Activated T-helper 17 cell treated with anti-CD3 and anti-CD28 coated beads, Interleukin-2, amount 50 U/mL, for 72 hours (primary cell): ENCODE data around the gene ERCC1. TPM values are rescaled to one million over a fixed set of nuclear protein-coding genes. Genes with fewer than 3 reads are reported as not detected.
A peak's percentile ranks its signal among the peaks of the same experiment; 100 is the strongest.
"Not testable (repeated sequence)": the region's sequence is repeated elsewhere in the genome, so short reads cannot be mapped to it uniquely, and the experiment has no call there.

Source experiments
- ATAC-seq: fragments of 150-1000 bp; cut with Tn5 transposase; replicated peaks from 2 replicates; pipeline ENCODE4 v1.10.0; 2021; ENCODE audit warnings: mild to moderate bottlenecking, moderate library complexity
- H3K27ac Mint-ChIP-seq: one replicate; pipeline ENCODE4 v1.8.0; 2022; ENCODE audit warnings: mixed read lengths
- H3K27me3 Mint-ChIP-seq: one replicate; pipeline ENCODE4 v1.8.0; 2022; ENCODE audit warnings: mixed read lengths
- H3K36me3 Mint-ChIP-seq: one replicate; pipeline ENCODE4 v1.8.0; 2022; ENCODE audit warnings: low read depth, mild to moderate bottlenecking, mixed read lengths
- H3K4me1 Mint-ChIP-seq: one replicate; pipeline ENCODE4 v1.8.0; 2022; ENCODE audit warnings: mixed read lengths
- H3K4me3 Mint-ChIP-seq: one replicate; pipeline ENCODE4 v1.8.0; 2022; ENCODE audit warnings: mild to moderate bottlenecking, mixed read lengths
- H3K9me3 Mint-ChIP-seq: one replicate; pipeline ENCODE4 v1.8.0; 2022; ENCODE audit warnings: mixed read lengths
- total RNA-seq, 2 donors: library from RNA; stranded (reverse); gene quantifications; one replicate each; pipeline ENCODE4 v1.2.3, GENCODE V29; 2022

Gene ERCC1
- total RNA-seq, 2 donors from 2014 or later: 27.6 to 33.2 TPM

GRCh38 chr19:45408830-45409556 lies 14.7 kb downstream of the ERCC1 start:
- ATAC-seq: no peak
- Mint-ChIP-seq H3K36me3 (peaks cover 80% of the 10 kb centered on the region), H3K4me3 (no peak overlapping the region), H3K27ac (peak overlapping the region; percentile 83), H3K27me3 (peaks cover 9% of the 10 kb centered on the region), H3K9me3 (no peaks in the 10 kb centered on the region), H3K4me1 (peaks cover 24% of the 10 kb centered on the region)

DNA sequence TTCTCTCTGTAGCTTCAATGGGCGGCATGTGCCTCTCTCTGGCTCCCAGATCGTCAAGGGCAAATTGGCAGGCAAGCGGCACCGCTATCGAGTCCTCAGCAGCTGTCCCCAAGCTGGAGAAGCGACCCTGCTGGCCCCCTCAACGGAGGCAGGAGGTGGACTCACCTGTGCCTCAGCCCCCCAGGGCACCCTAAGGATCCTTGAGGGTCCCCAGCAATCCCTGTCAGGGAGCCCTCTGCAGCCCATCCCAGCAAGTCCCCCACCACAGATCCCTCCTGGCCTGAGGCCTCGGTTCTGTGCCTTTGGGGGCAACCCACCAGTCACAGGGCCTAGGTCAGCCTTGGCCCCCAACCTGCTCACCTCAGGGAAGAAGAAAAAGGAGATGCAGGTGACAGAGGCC lies 15.6 kb downstream of the ERCC1 start:
- peaks cover 14% of the 10 kb centered on the region for H3K27me3 Mint-ChIP-seq
- no peak for ATAC-seq
- H3K36me3 Mint-ChIP-seq: peaks cover 75% of the 10 kb centered on the region
- H3K27ac Mint-ChIP-seq: peak overlapping the region; percentile 83
- no peaks in the 10 kb centered on the region for H3K9me3 Mint-ChIP-seq
- H3K4me3 Mint-ChIP-seq: peak overlapping the region; percentile 91
- peaks cover 24% of the 10 kb centered on the region for H3K4me1 Mint-ChIP-seq

DNA sequence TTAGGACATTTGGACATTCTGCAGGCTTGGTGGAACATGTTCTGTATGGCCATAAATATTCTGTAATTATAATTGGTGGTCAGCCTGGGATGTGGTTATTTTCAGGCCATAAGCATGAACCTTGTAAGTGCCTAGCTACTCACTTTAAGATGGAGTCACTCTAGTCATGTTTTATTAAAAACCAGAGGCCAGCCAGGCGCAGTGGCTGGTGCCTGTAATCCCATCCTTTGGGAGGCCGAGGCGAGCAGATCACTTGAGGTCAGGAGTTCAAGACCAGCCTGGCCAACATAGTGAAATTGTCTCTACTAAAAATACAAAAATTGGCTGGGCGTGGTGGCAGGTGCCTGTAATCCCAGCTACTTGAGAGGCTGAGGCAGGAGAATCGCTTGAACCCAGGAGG lies 16.1 kb downstream of the ERCC1 start:
- ATAC-seq, H3K27ac Mint-ChIP-seq, H3K9me3 Mint-ChIP-seq: not testable (repeated sequence)
- H3K4me3 Mint-ChIP-seq: peak overlapping the region; percentile 91
- peaks cover 70% of the 10 kb centered on the region for H3K36me3 Mint-ChIP-seq
- peaks cover 24% of the 10 kb centered on the region for H3K4me1 Mint-ChIP-seq
- H3K27me3 Mint-ChIP-seq: peaks cover 18% of the 10 kb centered on the region

GRCh38 chr19:45407091-45407375 lies 16.7 kb downstream of the ERCC1 start:
- Mint-ChIP-seq H3K4me3 (peak overlapping the region; percentile 91), H3K36me3 (peaks cover 65% of the 10 kb centered on the region), H3K27ac (peak overlapping the region; percentile 97), H3K4me1 (peaks cover 24% of the 10 kb centered on the region), H3K27me3 (peaks cover 18% of the 10 kb centered on the region), H3K9me3 (no peaks in the 10 kb centered on the region)
- ATAC-seq: no peak

DNA sequence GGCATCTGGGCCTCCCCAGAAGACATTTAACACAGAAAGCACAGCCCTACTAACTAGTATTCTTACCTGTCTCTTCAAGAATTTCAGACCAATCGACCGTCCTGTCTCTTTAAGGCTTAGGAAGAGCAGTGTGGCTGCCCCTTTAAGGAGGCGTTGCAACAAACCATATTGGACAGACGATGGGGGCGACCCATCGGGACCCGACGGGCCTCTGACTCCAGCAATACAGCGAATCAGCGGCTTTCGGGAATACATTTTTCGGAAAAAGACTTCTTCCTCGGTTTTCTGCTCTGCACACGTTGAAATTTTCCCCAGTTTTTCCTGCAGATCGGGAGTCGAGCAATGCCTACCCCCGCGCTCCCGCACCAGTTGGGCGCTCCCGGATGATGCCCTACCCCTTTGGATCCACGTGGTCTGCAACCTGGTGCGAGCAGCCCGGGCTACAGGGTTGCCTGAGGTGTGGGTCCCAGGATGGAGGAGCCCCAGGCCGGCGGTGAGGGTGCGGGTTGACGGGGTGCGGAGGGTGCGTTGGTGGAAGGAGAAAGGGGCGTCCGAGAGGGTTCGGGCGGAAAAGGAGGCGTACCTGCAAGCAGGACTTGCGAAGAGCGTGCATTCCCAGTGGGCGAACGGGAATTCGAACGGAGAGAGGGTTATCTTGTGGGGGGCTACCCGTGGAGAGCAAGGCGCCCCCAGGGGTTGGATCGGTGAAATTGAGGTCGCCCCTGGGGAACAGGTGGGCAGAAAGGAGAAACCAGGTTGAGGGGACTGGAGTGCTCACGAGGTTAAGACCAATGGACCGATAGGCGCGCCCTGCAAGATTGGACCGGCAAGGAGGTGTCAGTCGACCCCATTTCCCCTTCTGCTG lies 17.3 kb downstream of the ERCC1 start, which contains the start of gene POLR1G:
POLR1G (plus strand) TSS at position 419 of the 865 bp plus-strand sequence; CDS start at position 472, 53 bp downstream.
- peak within 1 kb of the TSS; percentile 97 for H3K27ac Mint-ChIP-seq
- ATAC-seq: peak; percentile 81
- peaks cover 64% of the 10 kb centered on the region for H3K36me3 Mint-ChIP-seq
- peaks cover 24% of the 10 kb centered on the region for H3K4me1 Mint-ChIP-seq
- no peaks in the 10 kb centered on the region for H3K9me3 Mint-ChIP-seq
- H3K4me3 Mint-ChIP-seq: peak within 1 kb of the TSS; percentile 91
- H3K27me3 Mint-ChIP-seq: peaks cover 18% of the 10 kb centered on the region

- Mint-ChIP-seq H3K4me3 (peak overlapping the region; percentile 91), H3K27me3 (peaks cover 18% of the 10 kb centered on the region), H3K9me3 (no peaks in the 10 kb centered on the region), H3K4me1 (peaks cover 24% of the 10 kb centered on the region), H3K27ac (peak overlapping the region; percentile 97), H3K36me3 (peaks cover 56% of the 10 kb centered on the region)
- peak; percentile 64 for ATAC-seq
These were observed 18.1 kb downstream of the ERCC1 start for GRCh38 chr19:45405435-45406225.

DNA sequence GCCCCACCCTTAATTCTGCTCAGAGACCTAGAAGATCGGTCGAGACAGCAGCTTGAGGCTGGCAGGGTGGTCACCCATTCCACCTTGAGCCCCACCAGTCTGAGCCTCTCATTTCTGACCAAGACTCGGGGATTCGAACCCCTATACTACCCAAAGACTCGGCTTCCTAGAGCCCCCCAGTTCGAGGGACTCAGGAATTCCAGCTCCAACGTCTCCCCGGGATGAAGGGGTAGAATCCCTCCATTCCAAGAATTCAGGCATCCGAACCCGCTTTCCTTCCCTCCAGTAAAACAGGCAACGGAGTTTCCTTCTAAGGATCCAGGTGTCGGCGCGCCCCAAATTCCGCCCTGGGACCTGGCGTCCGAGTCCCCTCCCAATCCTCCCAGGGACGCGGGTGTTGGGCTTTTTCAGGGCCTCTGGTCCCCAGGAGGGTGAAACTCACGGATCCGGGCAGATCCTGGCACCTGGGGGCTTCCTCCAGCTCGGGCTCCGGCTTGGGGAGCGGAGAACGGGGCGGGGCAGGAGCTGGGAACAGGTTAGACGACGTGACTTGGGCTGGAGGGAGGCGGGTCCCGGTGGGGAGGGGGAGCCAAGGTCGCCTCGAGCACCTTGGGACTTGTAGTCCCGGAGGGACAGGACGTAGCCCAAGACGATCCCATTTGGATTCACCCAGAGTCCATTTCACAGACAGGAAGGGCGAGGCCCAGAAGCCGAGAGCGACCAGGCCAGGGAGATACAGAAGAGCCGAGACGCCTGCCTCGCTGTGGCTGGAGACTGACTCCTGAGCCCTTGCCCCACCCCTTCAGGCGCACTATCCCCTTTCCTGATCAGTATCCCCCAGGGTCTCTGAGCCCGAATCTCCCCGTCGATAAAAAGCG lies 18.9 kb downstream of the ERCC1 start, which contains the start of gene PPP1R13L:
PPP1R13L (minus strand) TSS at position 513 of the 878 bp plus-strand sequence. CDS start 6,751 bp downstream, outside the sequence.
- Mint-ChIP-seq H3K27me3 (peaks cover 21% of the 10 kb centered on the region), H3K4me3 (peak within 1 kb of the TSS; percentile 91), H3K27ac (peak within 1 kb of the TSS; percentile 97), H3K4me1 (peaks cover 24% of the 10 kb centered on the region), H3K36me3 (peaks cover 50% of the 10 kb centered on the region), H3K9me3 (no peaks in the 10 kb centered on the region)
- peak; percentile 50 for ATAC-seq

- peaks cover 21% of the 10 kb centered on the region for H3K27me3 Mint-ChIP-seq
- peak overlapping the region; percentile 91 for H3K4me3 Mint-ChIP-seq
These were observed 19.7 kb downstream of the ERCC1 start for GRCh38 chr19:45403781-45404556.

GRCh38 chr19:45403272-45403671 lies 20.4 kb downstream of the ERCC1 start:
- peaks cover 13% of the 10 kb centered on the region for H3K4me1 Mint-ChIP-seq
- no peak overlapping the region for H3K4me3 Mint-ChIP-seq
- no peak overlapping the region for H3K27ac Mint-ChIP-seq

More at GRCh38 chr19:45403781-45404556, 19.7 kb downstream of the ERCC1 start:
- Mint-ChIP-seq H3K27ac (no peak overlapping the region), H3K36me3 (peaks cover 44% of the 10 kb centered on the region), H3K9me3 (no peaks in the 10 kb centered on the region), H3K4me1 (peaks cover 20% of the 10 kb centered on the region)
- no peak for ATAC-seq

DNA sequence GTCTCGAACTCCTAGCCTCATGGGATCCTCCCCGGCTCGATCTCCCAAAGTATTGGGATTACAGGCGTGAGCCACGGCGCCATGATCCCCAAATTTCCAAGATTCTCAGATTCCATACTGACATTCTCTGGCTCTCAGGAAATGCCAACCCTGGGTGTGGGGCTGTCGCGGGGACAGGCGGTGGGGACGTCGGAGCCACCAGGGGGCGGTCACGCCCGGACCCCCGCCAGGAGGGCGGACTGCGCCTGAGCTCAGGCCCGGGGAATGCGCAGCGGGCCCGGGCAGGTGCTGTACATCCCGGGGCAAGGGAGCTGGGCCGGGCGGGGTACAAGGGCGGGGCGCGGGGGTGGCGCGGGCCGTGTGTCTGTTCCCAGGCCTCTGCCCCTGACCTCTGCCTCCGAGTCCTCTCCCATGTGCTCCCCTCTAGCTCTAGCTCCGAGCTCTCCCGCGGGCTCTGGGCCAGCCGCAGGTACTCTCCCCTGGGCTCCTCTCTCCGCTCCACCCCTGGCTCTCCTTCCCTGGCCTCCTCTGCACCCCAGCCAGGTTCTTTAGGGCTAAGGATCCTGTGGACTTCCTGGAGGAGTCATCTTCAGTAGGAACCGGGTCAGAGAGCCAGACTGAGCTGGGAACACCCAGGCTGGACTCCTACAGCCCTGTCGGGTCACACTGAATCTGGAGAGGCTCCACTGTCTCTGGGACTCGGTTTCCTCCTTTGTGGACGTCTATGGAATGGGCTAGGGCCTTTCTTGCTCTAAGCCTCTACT lies 21.2 kb downstream of the ERCC1 start:
- H3K36me3 Mint-ChIP-seq: peaks cover 43% of the 10 kb centered on the region
- peaks cover 29% of the 10 kb centered on the region for H3K27me3 Mint-ChIP-seq
- H3K27ac Mint-ChIP-seq: no peak overlapping the region
- no peaks in the 10 kb centered on the region for H3K9me3 Mint-ChIP-seq
- no peak for ATAC-seq
- peaks cover 10% of the 10 kb centered on the region for H3K4me1 Mint-ChIP-seq
- H3K4me3 Mint-ChIP-seq: no peak overlapping the region

More at GRCh38 chr19:45403272-45403671, 20.4 kb downstream of the ERCC1 start:
- no peaks in the 10 kb centered on the region for H3K9me3 Mint-ChIP-seq
- no peak for ATAC-seq
- peaks cover 25% of the 10 kb centered on the region for H3K27me3 Mint-ChIP-seq
- H3K36me3 Mint-ChIP-seq: peaks cover 41% of the 10 kb centered on the region

DNA sequence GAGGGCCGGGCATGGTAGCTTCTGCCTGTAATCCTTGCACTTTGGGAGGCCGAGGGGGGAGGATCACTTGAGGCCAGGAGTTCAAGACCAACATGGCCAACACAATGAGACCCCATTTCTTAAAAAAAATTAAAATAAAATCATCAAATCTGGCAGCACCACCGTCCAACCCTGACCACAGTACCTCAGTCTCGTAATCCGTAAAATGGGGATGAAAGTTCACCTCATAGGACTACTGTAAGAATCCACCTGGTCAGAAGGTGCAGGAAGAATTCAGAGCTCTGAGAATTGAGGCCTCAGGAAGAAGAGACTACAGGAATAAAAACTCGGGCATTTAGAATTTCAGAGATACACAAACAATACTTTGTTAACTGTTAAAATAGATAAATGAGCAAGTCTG lies 21.9 kb downstream of the ERCC1 start:
- H3K27ac Mint-ChIP-seq: no peak overlapping the region
- peaks cover 10% of the 10 kb centered on the region for H3K4me1 Mint-ChIP-seq
- no peaks in the 10 kb centered on the region for H3K9me3 Mint-ChIP-seq
- peaks cover 45% of the 10 kb centered on the region for H3K36me3 Mint-ChIP-seq
- ATAC-seq: no peak
- no peak overlapping the region for H3K4me3 Mint-ChIP-seq
- H3K27me3 Mint-ChIP-seq: peaks cover 35% of the 10 kb centered on the region

- no peak for ATAC-seq
- peaks cover 35% of the 10 kb centered on the region for H3K27me3 Mint-ChIP-seq
- no peak overlapping the region for H3K4me3 Mint-ChIP-seq
- peaks cover 32% of the 10 kb centered on the region for H3K36me3 Mint-ChIP-seq
- H3K9me3 Mint-ChIP-seq: no peaks in the 10 kb centered on the region
- H3K4me1 Mint-ChIP-seq: no peaks in the 10 kb centered on the region
- no peak overlapping the region for H3K27ac Mint-ChIP-seq
These were observed 23.5 kb downstream of the ERCC1 start for GRCh38 chr19:45400192-45400591.
